Measurements from ENCODE around the gene MTX1. TPM values are rescaled to one million over a fixed set of nuclear protein-coding genes. Genes with fewer than 3 reads are reported as not detected.

MTX1 gene
- total and polyA plus RNA-seq, 9 of the 15 experiments (the other 6 are each of a cell fraction or from before 2014, with no cell fraction given): 29.1 to 98.4 (median 66.9) TPM

GRCh38 chr1:155172732-155173477 lies 35.6 kb upstream of the MTX1 start, which contains the start of gene KRTCAP2 (continued):
- TF ChIP-seq ZNF639 (CRISPR knock-in tag; conservative IDR thresholded peaks at IDR 0.05 in 1 of 2, IDR thresholded peaks at IDR 0.05 in 1 of 2) (peak in 1 of 2 experiments; percentile 76; a peak in 1 of 4 replicates), TRIM28 (IDR thresholded peaks at IDR 0.05) (no peak), CHD1 (IDR thresholded peaks at IDR 0.05; ENCODE audit: low read length) (no peak), ZBTB11 (CRISPR knock-in tag; IDR thresholded peaks at IDR 0.05) (peak in 1 of 3 experiments; percentile 35; a peak in 1 of 6 replicates), CSDE1 (IDR thresholded peaks at IDR 0.05) (no peak), TCF7 (IDR thresholded peaks at IDR 0.05; ENCODE audit: borderline replicate concordance) (no peak), NR3C1 (CRISPR knock-in tag; IDR thresholded peaks at IDR 0.05) (no peak), C11orf30 (IDR thresholded peaks at IDR 0.05; ENCODE audit: low read depth) (peak; percentile 82), ETV1 (tag; conservative IDR thresholded peaks at IDR 0.05; ENCODE audit: low read depth) (peak; percentile 43; the same call in 1 of the 2 replicates), CBX3 (IDR thresholded peaks at IDR 0.05; ENCODE audit: borderline replicate concordance in 1 of 2, low read length in 2 of 2) (peak in 1 of 2 experiments; percentile 5; a peak in 1 of 3 replicates)
- TF ChIP-seq, protein P1, sequence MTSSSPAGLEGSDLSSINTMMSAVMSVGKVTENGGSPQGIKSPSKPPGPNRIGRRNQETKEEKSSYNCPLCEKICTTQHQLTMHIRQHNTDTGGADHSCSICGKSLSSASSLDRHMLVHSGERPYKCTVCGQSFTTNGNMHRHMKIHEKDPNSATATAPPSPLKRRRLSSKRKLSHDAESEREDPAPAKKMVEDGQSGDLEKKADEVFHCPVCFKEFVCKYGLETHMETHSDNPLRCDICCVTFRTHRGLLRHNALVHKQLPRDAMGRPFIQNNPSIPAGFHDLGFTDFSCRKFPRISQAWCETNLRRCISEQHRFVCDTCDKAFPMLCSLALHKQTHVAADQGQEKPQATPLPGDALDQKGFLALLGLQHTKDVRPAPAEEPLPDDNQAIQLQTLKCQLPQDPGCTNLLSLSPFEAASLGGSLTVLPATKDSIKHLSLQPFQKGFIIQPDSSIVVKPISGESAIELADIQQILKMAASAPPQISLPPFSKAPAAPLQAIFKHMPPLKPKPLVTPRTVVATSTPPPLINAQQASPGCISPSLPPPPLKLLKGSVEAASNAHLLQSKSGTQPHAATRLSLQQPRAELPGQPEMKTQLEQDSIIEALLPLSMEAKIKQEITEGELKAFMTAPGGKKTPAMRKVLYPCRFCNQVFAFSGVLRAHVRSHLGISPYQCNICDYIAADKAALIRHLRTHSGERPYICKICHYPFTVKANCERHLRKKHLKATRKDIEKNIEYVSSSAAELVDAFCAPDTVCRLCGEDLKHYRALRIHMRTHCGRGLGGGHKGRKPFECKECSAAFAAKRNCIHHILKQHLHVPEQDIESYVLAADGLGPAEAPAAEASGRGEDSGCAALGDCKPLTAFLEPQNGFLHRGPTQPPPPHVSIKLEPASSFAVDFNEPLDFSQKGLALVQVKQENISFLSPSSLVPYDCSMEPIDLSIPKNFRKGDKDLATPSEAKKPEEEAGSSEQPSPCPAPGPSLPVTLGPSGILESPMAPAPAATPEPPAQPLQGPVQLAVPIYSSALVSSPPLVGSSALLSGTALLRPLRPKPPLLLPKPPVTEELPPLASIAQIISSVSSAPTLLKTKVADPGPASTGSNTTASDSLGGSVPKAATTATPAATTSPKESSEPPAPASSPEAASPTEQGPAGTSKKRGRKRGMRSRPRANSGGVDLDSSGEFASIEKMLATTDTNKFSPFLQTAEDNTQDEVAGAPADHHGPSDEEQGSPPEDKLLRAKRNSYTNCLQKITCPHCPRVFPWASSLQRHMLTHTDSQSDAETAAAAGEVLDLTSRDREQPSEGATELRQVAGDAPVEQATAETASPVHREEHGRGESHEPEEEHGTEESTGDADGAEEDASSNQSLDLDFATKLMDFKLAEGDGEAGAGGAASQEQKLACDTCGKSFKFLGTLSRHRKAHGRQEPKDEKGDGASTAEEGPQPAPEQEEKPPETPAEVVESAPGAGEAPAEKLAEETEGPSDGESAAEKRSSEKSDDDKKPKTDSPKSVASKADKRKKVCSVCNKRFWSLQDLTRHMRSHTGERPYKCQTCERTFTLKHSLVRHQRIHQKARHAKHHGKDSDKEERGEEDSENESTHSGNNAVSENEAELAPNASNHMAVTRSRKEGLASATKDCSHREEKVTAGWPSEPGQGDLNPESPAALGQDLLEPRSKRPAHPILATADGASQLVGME (CRISPR knock-in tag; IDR thresholded peaks at IDR 0.05): no peak

Measured in K562 (cell line).